SK-N-SH treated with all-trans-retinoic acid at 6 μM for 48 hours (cell line): ENCODE data around the gene CDX1.

Experiments
- OSR1 ChIP-seq: fragments of 250-450 bp; sonication (Bioruptor Pico); IDR thresholded peaks from 2 replicates; pipeline ENCODE4 v1.8.0; 2022; ENCODE audit warnings: moderate library complexity, mild to moderate bottlenecking, inconsistent platforms
- SNAI2 ChIP-seq: fragments of 250-450 bp; sonication (Bioruptor Pico); IDR thresholded peaks from 2 replicates; pipeline ENCODE4 v1.5.0; 2020; ENCODE audit warnings: mild to moderate bottlenecking, moderate library complexity
- ZNF565 ChIP-seq: fragments of 450-650 bp; formaldehyde crosslinking; conservative IDR thresholded peaks from 2 replicates; pipeline ENCODE4 v1.5.0; 2020; ENCODE audit warnings: low read depth, mild to moderate bottlenecking, moderate library complexity
- ZNF70 ChIP-seq: fragments of 450-650 bp; formaldehyde crosslinking; IDR thresholded peaks from 2 replicates; pipeline ENCODE4 v1.5.0; 2020; ENCODE audit warnings: mild to moderate bottlenecking, moderate library complexity

DNA sequence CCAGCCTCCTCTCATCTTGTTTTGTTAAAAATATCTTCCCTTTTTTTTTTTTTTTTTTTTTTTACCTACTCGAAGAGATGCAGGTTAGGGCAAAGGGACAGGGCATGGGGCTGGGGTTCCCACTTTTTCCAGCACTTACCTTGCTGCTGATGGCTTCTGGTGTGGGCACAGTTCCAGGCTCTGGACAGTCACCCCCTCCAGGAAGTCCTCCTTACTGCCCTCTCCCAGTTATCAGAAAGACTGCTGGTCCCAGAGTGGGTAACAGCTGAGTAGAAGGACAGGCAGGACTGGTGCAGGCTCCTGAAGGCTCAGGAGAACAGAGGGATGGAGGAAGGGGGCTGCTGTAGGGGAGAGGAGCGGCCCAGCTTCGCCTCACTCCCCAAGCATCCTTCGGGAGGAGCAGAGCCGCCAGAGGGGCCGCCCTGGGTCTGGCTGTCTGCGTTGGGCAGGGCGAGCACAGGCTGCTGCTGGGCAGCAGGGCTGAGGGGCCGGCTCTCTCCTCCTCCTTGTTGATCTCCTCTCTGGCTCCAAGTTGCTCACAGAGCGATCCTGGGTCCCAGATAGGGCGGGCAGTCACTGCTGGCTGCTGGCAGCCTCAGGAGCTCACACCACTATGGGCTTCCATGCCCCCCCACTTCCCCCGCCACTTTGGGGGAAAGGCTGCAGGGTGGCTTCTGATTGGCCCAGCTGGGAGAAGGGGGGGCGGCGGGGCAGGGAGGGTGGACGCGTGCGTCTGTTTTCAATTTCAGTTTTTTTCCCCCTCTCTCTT, 11.1 kb upstream of the CDX1 start, which contains the start of gene PDGFRB:
- TF ChIP-seq SNAI2, result no peak
- no peak for TF ChIP-seq OSR1 (CRISPR knock-in tag)
- no peak for TF ChIP-seq ZNF565 (CRISPR knock-in tag)
- no peak for TF ChIP-seq ZNF70 (CRISPR knock-in tag)
